SJCRH30 (cell line): ENCODE data around the gene AGT. TPM values are rescaled to one million over a fixed set of nuclear protein-coding genes. Genes with fewer than 3 reads are reported as not detected.
"Not testable (repeated sequence)": the region's sequence is repeated elsewhere in the genome, so short reads cannot be mapped to it uniquely, and the experiment has no call there.

Experiments used
- DNase-seq, 2 experiments: peaks; one replicate each; pipeline ENCODE4 v3.0.0-alpha.2; 2015 to 2020
- H3K27ac ChIP-seq: fragments of 250-450 bp; sonication (Bioruptor Pico); 2 replicates; pipeline ENCODE4 v1.5.1; 2020; ENCODE audit warnings: mild to moderate bottlenecking, moderate library complexity
- H3K27me3 ChIP-seq: fragments of 250-450 bp; sonication (Bioruptor Pico); 2 replicates; pipeline ENCODE4 v1.5.1; 2020; ENCODE audit warnings: mild to moderate bottlenecking, moderate library complexity
- H3K36me3 ChIP-seq: fragments of 250-450 bp; sonication (Bioruptor Pico); 2 replicates; pipeline ENCODE4 v1.5.1; 2020; ENCODE audit warnings: mild to moderate bottlenecking, moderate library complexity
- H3K4me1 ChIP-seq: fragments of 250-450 bp; sonication (Bioruptor Pico); 2 replicates; pipeline ENCODE4 v1.5.1; 2020; ENCODE audit warnings: mild to moderate bottlenecking, moderate library complexity
- H3K4me3 ChIP-seq: fragments of 250-450 bp; sonication (Bioruptor Pico); 2 replicates; pipeline ENCODE4 v1.5.1; 2020; ENCODE audit warnings: mild to moderate bottlenecking, moderate library complexity
- H3K9me3 ChIP-seq: fragments of 250-450 bp; sonication (Bioruptor Pico); replicated peaks from 2 replicates; pipeline ENCODE4 v1.5.1; 2020; ENCODE audit warnings: mild to moderate bottlenecking, moderate library complexity
- total RNA-seq: library from RNA; depleted of rRNA; stranded (reverse); fragments of >200 nt; shearing (Covaris generic); gene quantifications from 2 replicates; pipeline ENCODE4 v1.2.3, GENCODE V29; 2014; rRNA removed

AGT gene
- total RNA-seq, 1 experiment from 2014 or later, result 1.8 TPM

- Histone ChIP-seq H3K9me3 (no peaks in the 10 kb centered on the region), H3K27me3 (no peaks in the 10 kb centered on the region), H3K27ac (no peak overlapping the region), H3K36me3 (peaks cover 70% of the 10 kb centered on the region), H3K4me1 (peaks cover 20% of the 10 kb centered on the region), H3K4me3 (no peak overlapping the region)
- no peak for DNase-seq
Observed at GRCh38 chr1:230677200-230677599, 36.7 kb downstream of the AGT start.

- DNase-seq, result no peak
- no peak overlapping the region for H3K27ac ChIP-seq
- H3K36me3 ChIP-seq, result peaks cover 65% of the 10 kb centered on the region
- no peaks in the 10 kb centered on the region for H3K9me3 ChIP-seq
- H3K4me1 ChIP-seq, result peaks cover 5% of the 10 kb centered on the region; the same call in 1 of the 2 replicates
- H3K27me3 ChIP-seq, result no peaks in the 10 kb centered on the region
- no peak overlapping the region for H3K4me3 ChIP-seq
Observed at GRCh38 chr1:230674581-230674980, 39.3 kb downstream of the AGT start.

GRCh38 chr1:230669543-230669942 lies 44.4 kb downstream of the AGT start:
- DNase-seq, result no peak
- no peaks in the 10 kb centered on the region for H3K9me3 ChIP-seq
- peaks cover 54% of the 10 kb centered on the region for H3K36me3 ChIP-seq
- H3K4me1 ChIP-seq, result no peaks in the 10 kb centered on the region
- H3K4me3 ChIP-seq, result no peak overlapping the region
- H3K27ac ChIP-seq, result no peak overlapping the region
- no peaks in the 10 kb centered on the region for H3K27me3 ChIP-seq

GRCh38 chr1:230668227-230668626 lies 45.7 kb downstream of the AGT start:
- Histone ChIP-seq H3K4me1 (no peaks in the 10 kb centered on the region), H3K36me3 (peaks cover 49% of the 10 kb centered on the region), H3K9me3 (no peaks in the 10 kb centered on the region), H3K27me3 (no peaks in the 10 kb centered on the region), H3K27ac (no peak overlapping the region), H3K4me3 (no peak overlapping the region)
- DNase-seq, result no peak

GRCh38 chr1:230661976-230662375 lies 51.9 kb downstream of the AGT start:
- no peaks in the 10 kb centered on the region for H3K27me3 ChIP-seq
- no peak overlapping the region for H3K27ac ChIP-seq
- no peaks in the 10 kb centered on the region for H3K4me1 ChIP-seq
- H3K4me3 ChIP-seq, result no peak overlapping the region
- H3K9me3 ChIP-seq, result no peaks in the 10 kb centered on the region
- DNase-seq, result no peak
- H3K36me3 ChIP-seq, result peaks cover 60% of the 10 kb centered on the region

GRCh38 chr1:230658691-230659090 lies 55.2 kb downstream of the AGT start:
- H3K9me3 ChIP-seq, result no peaks in the 10 kb centered on the region; the same call in 1 of the 2 replicates
- DNase-seq, result no peak
- H3K36me3 ChIP-seq, result peaks cover 36% of the 10 kb centered on the region
- H3K4me3 ChIP-seq, result no peak overlapping the region
- no peak overlapping the region for H3K27ac ChIP-seq
- H3K27me3 ChIP-seq, result no peaks in the 10 kb centered on the region
- H3K4me1 ChIP-seq, result no peaks in the 10 kb centered on the region

- not testable (repeated sequence) for H3K4me3 ChIP-seq, H3K9me3 ChIP-seq, DNase-seq, H3K4me1 ChIP-seq, H3K27ac ChIP-seq, H3K27me3 ChIP-seq
- H3K36me3 ChIP-seq, result peaks cover 32% of the 10 kb centered on the region
Observed at GRCh38 chr1:230658103-230658502, 55.8 kb downstream of the AGT start.

GRCh38 chr1:230656719-230657118 lies 57.2 kb downstream of the AGT start:
- not testable (repeated sequence) for H3K4me1 ChIP-seq, H3K4me3 ChIP-seq, DNase-seq, H3K9me3 ChIP-seq, H3K27ac ChIP-seq, H3K27me3 ChIP-seq
- peaks cover 21% of the 10 kb centered on the region for H3K36me3 ChIP-seq

Other genes starting within 250 kb of the AGT start
- gene COG2, start 71.6 kb downstream of the AGT start, total RNA-seq, result 42.9 and 45.0 TPM in 2 replicates
- gene CAPN9, start 33.3 kb upstream of the AGT start, total RNA-seq, result not detected in 2 replicates
- gene C1orf198, start 154.4 kb upstream of the AGT start, total RNA-seq, result 50.6 and 53.9 TPM in 2 replicates